ENCODE results near the gene CYRIA.

- TF ChIP-seq CTCF (IDR thresholded peaks at IDR 0.05): no peak
- TF ChIP-seq ZFX (IDR thresholded peaks at IDR 0.05; ENCODE audit: borderline replicate concordance): no peak
Observed at GRCh38 chr2:16626497-16626896, 39.1 kb downstream of the CYRIA start.

Data from 22Rv1 (cell line).